MM.1S (cell line): ENCODE data around the gene CEP164.

Source experiments
- DNase-seq: peaks from one replicate; pipeline ENCODE4 v3.0.0-alpha.2; 2015
- H2AFZ ChIP-seq: fragments of 300-600 bp; sonication (generic); 2 replicates; pipeline ENCODE4 v1.6.0; 2016; ENCODE audit warnings: antibody characterized with exemption, low read length
- H3F3A ChIP-seq: fragments of 300-600 bp; sonication (generic); 2 replicates; pipeline ENCODE4 v1.6.1; 2016; ENCODE audit warnings: mild to moderate bottlenecking, antibody characterized with exemption, low read length, moderate library complexity, mixed read lengths; ENCODE audit not compliant: insufficient read depth
- H3K27ac ChIP-seq: fragments of 300-600 bp; sonication (generic); 2 replicates; pipeline ENCODE4 v1.5.1; 2016; ENCODE audit warnings: mild to moderate bottlenecking, low read length
- H3K27me3 ChIP-seq: fragments of 300-600 bp; sonication (generic); replicated peaks from 2 replicates; pipeline ENCODE4 v1.6.0; 2016; ENCODE audit warnings: low read length; ENCODE audit not compliant: insufficient read depth
- H3K36me3 ChIP-seq: fragments of 300-600 bp; sonication (generic); replicated peaks from 2 replicates; pipeline ENCODE4 v1.6.1; 2016; ENCODE audit warnings: mild to moderate bottlenecking, low read length, mixed read lengths; ENCODE audit not compliant: insufficient read depth
- H3K4me1 ChIP-seq: fragments of 300-600 bp; sonication (generic); 2 replicates; pipeline ENCODE4 v1.6.1; 2016; ENCODE audit warnings: low read length, mixed read lengths
- H3K4me2 ChIP-seq: fragments of 300-600 bp; sonication (generic); 2 replicates; pipeline ENCODE4 v1.6.0; 2016; ENCODE audit warnings: low read depth, low read length
- H3K4me3 ChIP-seq: fragments of 300-600 bp; sonication (generic); 2 replicates; pipeline ENCODE4 v1.5.1; 2016; ENCODE audit warnings: low read length, mixed read lengths
- H3K79me2 ChIP-seq: fragments of 300-600 bp; sonication (generic); 2 replicates; pipeline ENCODE4 v1.6.1; 2016; ENCODE audit warnings: mixed run types, low read length, mixed read lengths
- H3K9ac ChIP-seq: fragments of 300-600 bp; sonication (generic); 2 replicates; pipeline ENCODE4 v1.6.1; 2016; ENCODE audit warnings: low read length, mixed read lengths
- H3K9me2 ChIP-seq: fragments of 300-600 bp; sonication (generic); replicated peaks from 2 replicates; pipeline ENCODE4 v1.6.1; 2016; ENCODE audit warnings: mild to moderate bottlenecking, low read length, mixed read lengths; ENCODE audit not compliant: insufficient read depth
- H3K9me3 ChIP-seq: fragments of 300-600 bp; sonication (generic); replicated peaks from 2 replicates; pipeline ENCODE4 v1.6.1; 2016; ENCODE audit warnings: mild to moderate bottlenecking, low read length, mixed read lengths; ENCODE audit not compliant: insufficient read depth
- H4K20me1 ChIP-seq: fragments of 300-600 bp; sonication (generic); 2 replicates; pipeline ENCODE4 v1.6.1; 2016; ENCODE audit warnings: mild to moderate bottlenecking, low read length, moderate library complexity, mixed read lengths; ENCODE audit not compliant: insufficient read depth
- EZH2 ChIP-seq: fragments of 300-600 bp; sonication (generic); optimal IDR thresholded peaks from 2 replicates; pipeline ENCODE3; 2017; ENCODE audit warnings: low read depth, mild to moderate bottlenecking, antibody characterized with exemption, low read length, mixed read lengths
- EZH2phosphoT487 ChIP-seq: fragments of 300-600 bp; sonication (generic); IDR thresholded peaks from 2 replicates; pipeline ENCODE4 v1.6.1; 2018; ENCODE audit warnings: antibody characterized with exemption, low read length
- TF ChIP-seq, protein P1 (sequence below): fragments of 300-600 bp; sonication (generic); IDR thresholded peaks from 2 replicates; pipeline ENCODE4 v1.5.1; 2016; ENCODE audit warnings: antibody characterized with exemption, low read length, mixed read lengths

Gene CEP164

DNA sequence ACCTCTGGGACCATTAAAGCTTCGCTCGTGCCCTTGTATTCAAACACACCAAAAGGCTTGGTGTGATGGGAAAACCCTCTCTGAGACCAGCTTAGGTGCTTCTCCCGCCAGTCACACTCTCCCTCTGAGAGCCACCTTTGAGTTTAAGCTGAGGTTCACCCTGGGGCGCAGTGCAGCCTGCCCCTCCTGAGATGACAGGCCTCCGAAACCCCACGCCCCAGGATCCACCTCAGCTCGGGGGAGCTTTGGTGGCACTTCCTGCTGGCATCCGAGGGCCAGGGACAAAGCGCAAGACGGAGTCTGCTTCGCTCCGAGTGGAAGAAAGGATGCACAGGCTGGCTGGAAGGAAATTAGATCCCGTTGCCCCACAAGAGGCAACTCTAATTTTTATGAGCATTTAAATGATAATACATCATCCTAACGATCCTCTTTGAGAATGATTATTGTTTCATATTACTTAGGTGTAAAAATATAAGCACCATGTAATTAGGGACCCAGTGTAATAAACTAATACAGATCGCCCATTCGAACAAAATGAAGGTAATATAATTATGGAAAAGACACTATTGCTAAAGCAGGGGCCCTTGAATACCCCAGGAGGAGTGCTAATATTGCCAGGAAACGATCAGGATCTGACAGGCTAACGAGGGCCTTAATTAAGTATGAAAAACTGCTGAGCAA, 134.7 kb downstream of the CEP164 start:
- Histone ChIP-seq H3K27ac (no peak overlapping the region), H3K9me3 (no peaks in the 10 kb centered on the region), H3K27me3 (peaks cover 65% of the 10 kb centered on the region), H3K79me2 (no peaks in the 10 kb centered on the region), H2AFZ (no peak overlapping the region), H4K20me1 (no peaks in the 10 kb centered on the region), H3K9me2 (no peaks in the 10 kb centered on the region), H3K4me3 (no peak overlapping the region), H3K4me1 (no peaks in the 10 kb centered on the region), H3K36me3 (no peaks in the 10 kb centered on the region), H3K9ac (no peak overlapping the region), H3K4me2 (no peak overlapping the region), H3F3A (no peaks in the 10 kb centered on the region)
- no peak for DNase-seq
- TF ChIP-seq, protein P1, sequence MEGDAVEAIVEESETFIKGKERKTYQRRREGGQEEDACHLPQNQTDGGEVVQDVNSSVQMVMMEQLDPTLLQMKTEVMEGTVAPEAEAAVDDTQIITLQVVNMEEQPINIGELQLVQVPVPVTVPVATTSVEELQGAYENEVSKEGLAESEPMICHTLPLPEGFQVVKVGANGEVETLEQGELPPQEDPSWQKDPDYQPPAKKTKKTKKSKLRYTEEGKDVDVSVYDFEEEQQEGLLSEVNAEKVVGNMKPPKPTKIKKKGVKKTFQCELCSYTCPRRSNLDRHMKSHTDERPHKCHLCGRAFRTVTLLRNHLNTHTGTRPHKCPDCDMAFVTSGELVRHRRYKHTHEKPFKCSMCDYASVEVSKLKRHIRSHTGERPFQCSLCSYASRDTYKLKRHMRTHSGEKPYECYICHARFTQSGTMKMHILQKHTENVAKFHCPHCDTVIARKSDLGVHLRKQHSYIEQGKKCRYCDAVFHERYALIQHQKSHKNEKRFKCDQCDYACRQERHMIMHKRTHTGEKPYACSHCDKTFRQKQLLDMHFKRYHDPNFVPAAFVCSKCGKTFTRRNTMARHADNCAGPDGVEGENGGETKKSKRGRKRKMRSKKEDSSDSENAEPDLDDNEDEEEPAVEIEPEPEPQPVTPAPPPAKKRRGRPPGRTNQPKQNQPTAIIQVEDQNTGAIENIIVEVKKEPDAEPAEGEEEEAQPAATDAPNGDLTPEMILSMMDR: no peak
- no peak for TF ChIP-seq EZH2
- no peak for TF ChIP-seq EZH2phosphoT487

DNA sequence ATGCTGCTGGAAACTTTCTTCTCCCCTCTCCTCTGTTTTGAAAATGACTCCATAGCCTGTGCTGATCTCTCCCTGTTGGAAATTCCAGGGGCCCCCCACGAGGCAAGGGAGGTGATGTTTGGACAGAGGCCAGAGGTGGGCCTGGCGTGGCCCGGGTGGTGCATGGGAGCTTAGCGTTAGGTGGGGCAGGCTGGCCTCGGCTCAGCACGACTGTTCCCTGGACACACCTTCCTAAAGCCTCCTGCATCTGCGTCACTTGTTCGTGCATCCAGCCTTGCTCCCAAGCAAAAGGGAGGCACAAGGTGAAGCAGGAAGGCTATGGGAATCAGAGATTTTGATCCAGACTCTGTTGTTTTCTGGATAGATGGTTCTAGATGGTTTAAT, 135.2 kb downstream of the CEP164 start:
- Histone ChIP-seq H3K36me3 (no peaks in the 10 kb centered on the region), H3K9ac (no peak overlapping the region), H3K9me2 (no peaks in the 10 kb centered on the region), H3K79me2 (no peaks in the 10 kb centered on the region), H3K9me3 (no peaks in the 10 kb centered on the region), H3K4me1 (no peaks in the 10 kb centered on the region), H3F3A (no peaks in the 10 kb centered on the region), H3K4me3 (no peak overlapping the region), H3K27me3 (peaks cover 63% of the 10 kb centered on the region), H2AFZ (no peak overlapping the region), H3K27ac (no peak overlapping the region), H3K4me2 (no peak overlapping the region), H4K20me1 (no peaks in the 10 kb centered on the region)
- TF ChIP-seq EZH2 (no peak), EZH2phosphoT487 (no peak)
- TF ChIP-seq, protein P1: no peak
- no peak for DNase-seq
